WTC11 (cell line): ENCODE data around the gene CDC6. TPM values are rescaled to one million over a fixed set of nuclear protein-coding genes. Genes with fewer than 3 reads are reported as not detected.

Source experiments
- ATAC-seq: fragments of 200-7000 bp; cut with Tn5 transposase; 2 replicates; pipeline ENCODE4 v1.10.0; 2021; ENCODE audit warnings: mild to moderate bottlenecking, moderate library complexity
- CTCF ChIA-PET: fragments of 300-600 bp; sonication (Branson Sonifier 250); formaldehyde crosslinking; loops from one replicate; lab custom pipeline; 2021; ENCODE audit warnings: antibody characterized with exemption; lab: Charles Lee
- POLR2A ChIA-PET: fragments of 350-600 bp; sonication (Branson Sonifier 250); formaldehyde crosslinking; loops from one replicate; lab custom pipeline; 2021; ENCODE audit warnings: antibody characterized with exemption; lab: Charles Lee
- DNase-seq: peaks from one replicate; pipeline ENCODE4 v3.0.0; 2021; ENCODE audit warnings: low spot score
- H3K27ac Mint-ChIP-seq: 2 replicates; pipeline ENCODE4 v1.8.0; 2021; ENCODE audit warnings: mixed read lengths
- H3K27me3 Mint-ChIP-seq: 2 replicates; pipeline ENCODE4 v1.8.0; 2021; ENCODE audit warnings: low read depth, mild to moderate bottlenecking, moderate library complexity, mixed read lengths
- H3K36me3 Mint-ChIP-seq: 2 replicates; pipeline ENCODE4 v1.8.0; 2021; ENCODE audit warnings: mixed read lengths
- H3K4me1 Mint-ChIP-seq: 2 replicates; pipeline ENCODE4 v1.8.0; 2022; ENCODE audit warnings: mixed read lengths
- H3K4me3 Mint-ChIP-seq: 2 replicates; pipeline ENCODE4 v1.8.0; 2021; ENCODE audit warnings: mild to moderate bottlenecking, moderate library complexity, mixed read lengths
- H3K9me3 Mint-ChIP-seq: 2 replicates; pipeline ENCODE4 v1.8.0; 2021; ENCODE audit warnings: mixed read lengths
- AR ChIP-seq: fragments of 250-450 bp; sonication (Bioruptor Pico); IDR thresholded peaks from 2 replicates; pipeline ENCODE4 v1.9.0; 2021; ENCODE audit warnings: mild to moderate bottlenecking
- ARID4B ChIP-seq: sonication (generic); formaldehyde crosslinking; IDR thresholded peaks from 2 replicates; pipeline ENCODE4 v1.8.0; 2023; ENCODE audit warnings: missing genetic modification reagents, mild to moderate bottlenecking, borderline replicate concordance
- FOXK1 ChIP-seq: sonication (generic); formaldehyde crosslinking; IDR thresholded peaks from 2 replicates; pipeline ENCODE4 v1.8.0; 2022; ENCODE audit warnings: mild to moderate bottlenecking, moderate library complexity, missing genetic modification reagents
- GABPB1 ChIP-seq: sonication (generic); formaldehyde crosslinking; IDR thresholded peaks from 2 replicates; pipeline ENCODE4 v1.8.1; 2023; ENCODE audit warnings: mild to moderate bottlenecking, missing genetic modification reagents
- GTF2I ChIP-seq: fragments of 250-450 bp; sonication (Bioruptor Pico); conservative IDR thresholded peaks from 2 replicates; pipeline ENCODE4 v1.4.0; 2021; ENCODE audit warnings: mild to moderate bottlenecking
- MXD4 ChIP-seq: fragments of 250-450 bp; sonication (Bioruptor Pico); IDR thresholded peaks from 2 replicates; pipeline ENCODE4 v1.8.0; 2021; ENCODE audit warnings: mild to moderate bottlenecking, moderate library complexity, borderline replicate concordance
- NFATC4 ChIP-seq: fragments of 250-450 bp; sonication (Bioruptor Pico); IDR thresholded peaks from 2 replicates; pipeline ENCODE4 v1.9.0; 2021; ENCODE audit warnings: mild to moderate bottlenecking
- NR1H2 ChIP-seq: sonication (generic); formaldehyde crosslinking; IDR thresholded peaks from 2 replicates; pipeline ENCODE4 v1.9.0; 2021; ENCODE audit warnings: mild to moderate bottlenecking, moderate library complexity, missing genetic modification reagents
- TP53 ChIP-seq: sonication (generic); formaldehyde crosslinking; IDR thresholded peaks from 2 replicates; pipeline ENCODE4 v1.8.1; 2023; ENCODE audit warnings: mild to moderate bottlenecking, missing genetic modification reagents
- USF2 ChIP-seq: sonication (generic); formaldehyde crosslinking; IDR thresholded peaks from 2 replicates; pipeline ENCODE4 v1.8.1; 2023; ENCODE audit warnings: mild to moderate bottlenecking, missing genetic modification reagents, moderate library complexity
- ZNF219 ChIP-seq: sonication (generic); formaldehyde crosslinking; IDR thresholded peaks from 2 replicates; pipeline ENCODE4 v1.8.0; 2023; ENCODE audit warnings: missing genetic modification reagents, mild to moderate bottlenecking, borderline replicate concordance
- ZNF512 ChIP-seq: sonication (generic); formaldehyde crosslinking; IDR thresholded peaks from 2 replicates; pipeline ENCODE4 v1.8.1; 2022; ENCODE audit warnings: missing genetic modification reagents, borderline replicate concordance
- ZNF671 ChIP-seq: fragments of 250-450 bp; sonication (Bioruptor Pico); IDR thresholded peaks from 2 replicates; pipeline ENCODE4 v1.8.0; 2021; ENCODE audit warnings: mild to moderate bottlenecking
- ZSCAN18 ChIP-seq: fragments of 250-450 bp; sonication (Bioruptor Pico); IDR thresholded peaks from 2 replicates; pipeline ENCODE4 v2.1.2; 2022; ENCODE audit warnings: mild to moderate bottlenecking, moderate library complexity
- total RNA-seq: library from RNA; stranded (reverse); gene quantifications from 3 replicates; pipeline ENCODE4 v1.2.3, GENCODE V29; 2021

CDC6 gene
- total RNA-seq, 1 experiment from 2014 or later: 125 TPM

GRCh38 chr17:40329839-40330794 is 42.4 kb downstream of the CDC6 start:
- Mint-ChIP-seq H3K27me3 (peaks cover 2% of the 10 kb centered on the region), H3K4me1 (peaks cover 14% of the 10 kb centered on the region), H3K9me3 (no peaks in the 10 kb centered on the region), H3K4me3 (no peak overlapping the region), H3K36me3 (peaks cover 8% of the 10 kb centered on the region), H3K27ac (no peak overlapping the region)
- ATAC-seq: no peak
- POLR2A ChIA-PET: interaction anchor here (0.7 kb wide), 1 partner anchor 24 kb away, joined by 4 read pairs; no protein-coding TSS in a partner anchor
- DNase-seq: no peak
- CTCF ChIA-PET: interaction anchor here (1.3 kb wide), 1 partner anchor 25 kb away, joined by 6 read pairs; no protein-coding TSS in a partner anchor
- TF ChIP-seq ZNF512 (CRISPR knock-in tag): no peak
- TF ChIP-seq ZNF671: no peak
- TF ChIP-seq ZNF219 (CRISPR knock-in tag): no peak
- no peak for TF ChIP-seq ZSCAN18
- TF ChIP-seq FOXK1 (CRISPR knock-in tag): no peak
- no peak for TF ChIP-seq NR1H2
- no peak for TF ChIP-seq GTF2I (CRISPR knock-in tag)
- no peak for TF ChIP-seq NFATC4 (CRISPR knock-in tag)
- TF ChIP-seq MXD4 (CRISPR knock-in tag): no peak
- no peak for TF ChIP-seq ARID4B
- TF ChIP-seq USF2 (CRISPR knock-in tag): no peak
- no peak for TF ChIP-seq TP53 (CRISPR knock-in tag)
- no peak for TF ChIP-seq AR (CRISPR knock-in tag)
- TF ChIP-seq GABPB1 (CRISPR knock-in tag): no peak
- TF ChIP-seq, all 79 proteins: peak for 0
